Measurements from ENCODE around the gene CABP2. TPM values are rescaled to one million over a fixed set of nuclear protein-coding genes. Genes with fewer than 3 reads are reported as not detected.
A peak's percentile ranks its signal among the peaks of the same experiment; 100 is the strongest.
"Not testable (repeated sequence)": the region's sequence is repeated elsewhere in the genome, so short reads cannot be mapped to it uniquely, and the experiment has no call there.

The CABP2 gene
- total RNA-seq, 5 donors from 2014 or later (not counting 1 experiment from before 2014, with no cell fraction given) = not detected

- CTCF ChIA-PET = interaction anchor here in 1 of 2 donors (0.6 to 1.0 kb wide), 2 partner anchors 71 to 139 kb away, joined by 3 to 5 read pairs; no protein-coding TSS in a partner anchor
- no peaks in the 10 kb centered on the region for H3K27me3 Mint-ChIP-seq
- peak overlapping the region; percentile 86 to 98 (median 95) for H3K4me3 Mint-ChIP-seq
- peak overlapping the region; percentile 62 to 77 for H3K4me3 ChIP-seq (ENCODE audit: control insufficient read depth in 1 of 2, extremely low read depth in 1 of 2, low read length in 1 of 2)
- ATAC-seq (replicated peaks in 1 of 4) (peak in 1 of 4 experiments; percentile 13), DNase-seq (peak in 28 of 35 experiments; percentile 28 to 76 (median 52))
- POLR2A ChIA-PET = interaction anchor here in 1 of 2 donors (0.7 kb wide), 1 partner anchor 64 kb away, joined by 6 read pairs; no protein-coding TSS in a partner anchor
- peak overlapping the region; percentile 93 for H3K27ac ChIP-seq (ENCODE audit: low read length)
- H3K4me1 Mint-ChIP-seq = peaks cover 65 to 69% (median 66%) of the 10 kb centered on the region in 3 donors
- no peaks in the 10 kb centered on the region for H3K9me3 Mint-ChIP-seq
- no peaks in the 10 kb centered on the region for H3K27me3 ChIP-seq (replicated peaks in 1 of 2; ENCODE audit: control insufficient read depth in 2 of 2, extremely low read depth in 1 of 2, insufficient read depth in 2 of 2, low read length in 1 of 2)
- under 1% methylated on average over 8 of the region's 11 CpGs for WGBS (ENCODE audit: insufficient coverage)
- peaks cover 8 to 33% of the 10 kb centered on the region in 2 donors for H3K36me3 ChIP-seq (ENCODE audit: control insufficient read depth in 2 of 2, extremely low read depth in 1 of 2, insufficient read depth in 1 of 2, low read length in 1 of 2)
- H3K36me3 Mint-ChIP-seq = peaks cover 17% of the 10 kb centered on the region
- no peaks in the 10 kb centered on the region for H3K9me3 ChIP-seq
- H3K4me1 ChIP-seq (ENCODE audit: control insufficient read depth in 1 of 2, extremely low read depth in 1 of 2, insufficient read depth in 2 of 2, low read length in 2 of 2) = peaks cover 23 to 76% of the 10 kb centered on the region in 2 experiments
- H3K27ac Mint-ChIP-seq = peak overlapping the region; percentile 99
These were observed 38.4 kb downstream of the CABP2 start for GRCh38 chr11:67484847-67485311.

GRCh38 chr11:67483831-67484665 lies 39.2 kb downstream of the CABP2 start:
- ATAC-seq (replicated peaks in 1 of 4) (peak; percentile 44 to 65 (median 51)), DNase-seq (peak in 34 of 35 experiments; percentile 27 to 87 (median 65))
- Histone ChIP-seq H3K4me1 (ENCODE audit: control insufficient read depth in 1 of 2, extremely low read depth in 1 of 2, insufficient read depth in 2 of 2, low read length in 2 of 2) (peaks cover 23 to 71% of the 10 kb centered on the region in 2 experiments), H3K36me3 (ENCODE audit: control insufficient read depth in 2 of 2, extremely low read depth in 1 of 2, insufficient read depth in 1 of 2, low read length in 1 of 2) (peaks cover 4 to 24% of the 10 kb centered on the region in 2 donors), H3K27ac (ENCODE audit: low read length) (peak overlapping the region; percentile 93), H3K4me3 (ENCODE audit: control insufficient read depth in 1 of 2, extremely low read depth in 1 of 2, low read length in 1 of 2) (peak overlapping the region; percentile 62 to 77), H3K27me3 (replicated peaks in 1 of 2; ENCODE audit: control insufficient read depth in 2 of 2, extremely low read depth in 1 of 2, insufficient read depth in 2 of 2, low read length in 1 of 2) (no peaks in the 10 kb centered on the region), H3K9me3 (no peaks in the 10 kb centered on the region)
- Mint-ChIP-seq H3K9me3 (no peaks in the 10 kb centered on the region), H3K4me1 (peaks cover 60 to 64% (median 61%) of the 10 kb centered on the region in 3 donors), H3K4me3 (peak overlapping the region; percentile 86 to 98 (median 95)), H3K27ac (peak overlapping the region; percentile 99), H3K36me3 (peaks cover 13% of the 10 kb centered on the region), H3K27me3 (no peaks in the 10 kb centered on the region)
- WGBS (ENCODE audit: insufficient coverage) = 6% methylated on average over 13 of the region's 16 CpGs
- POLR2A ChIA-PET = no interaction called here
- CTCF ChIA-PET = interaction anchor here in 1 of 2 donors (0.6 kb wide), 1 partner anchor 116 kb away, joined by 5 read pairs; no protein-coding TSS in a partner anchor

GRCh38 chr11:67482827-67483798 lies 40.1 kb downstream of the CABP2 start, which contains the start of gene AIP:
TSS of gene AIP (plus strand) at chr11:67483026. CDS start at chr11:67483159, 133 bp downstream.
- Mint-ChIP-seq H3K36me3 (peaks cover 12% of the 10 kb centered on the region), H3K27ac (peak within 1 kb of the TSS; percentile 99), H3K4me3 (peak within 1 kb of the TSS; percentile 86 to 98 (median 95)), H3K9me3 (no peaks in the 10 kb centered on the region), H3K27me3 (no peaks in the 10 kb centered on the region), H3K4me1 (peaks cover 52 to 55% (median 54%) of the 10 kb centered on the region in 3 donors)
- H3K4me3 ChIP-seq (ENCODE audit: control insufficient read depth in 1 of 2, extremely low read depth in 1 of 2, low read length in 1 of 2) = peak within 1 kb of the TSS; percentile 62 to 77
- peak within 1 kb of the TSS; percentile 93 for H3K27ac ChIP-seq (ENCODE audit: low read length)
- ChIA-PET POLR2A (no interaction called here), CTCF (interaction anchor here in 1 of 2 donors (0.7 to 1.0 kb wide), 3 partner anchors 23 to 110 kb away, joined by 3 to 8 read pairs (median 4); partner anchors contain the start of genes CLCF1 and PPP1CA)
- no peaks in the 10 kb centered on the region for H3K27me3 ChIP-seq (replicated peaks in 1 of 2; ENCODE audit: control insufficient read depth in 2 of 2, extremely low read depth in 1 of 2, insufficient read depth in 2 of 2, low read length in 1 of 2)
- DNase-seq = peak; percentile 93 to 99 (median 97)
- H3K4me1 ChIP-seq (ENCODE audit: control insufficient read depth in 1 of 2, extremely low read depth in 1 of 2, insufficient read depth in 2 of 2, low read length in 2 of 2) = peaks cover 23 to 62% of the 10 kb centered on the region in 2 experiments
- H3K36me3 ChIP-seq (ENCODE audit: control insufficient read depth in 2 of 2, extremely low read depth in 1 of 2, insufficient read depth in 1 of 2, low read length in 1 of 2) = peaks cover 4 to 16% of the 10 kb centered on the region in 2 donors
- WGBS (ENCODE audit: insufficient coverage) = 1% methylated on average over 48 of the region's 60 CpGs
- peak; percentile 77 to 84 (median 83) for ATAC-seq (replicated peaks in 1 of 4)
- no peaks in the 10 kb centered on the region for H3K9me3 ChIP-seq

GRCh38 chr11:67482275-67482826 lies 40.9 kb downstream of the CABP2 start:
- Mint-ChIP-seq H3K27me3 (no peaks in the 10 kb centered on the region), H3K36me3 (peaks cover 5% of the 10 kb centered on the region), H3K27ac (peak overlapping the region; percentile 99), H3K4me3 (peak overlapping the region; percentile 86 to 98 (median 95)), H3K9me3 (no peaks in the 10 kb centered on the region), H3K4me1 (peaks cover 45 to 47% (median 47%) of the 10 kb centered on the region in 3 donors)
- CTCF ChIA-PET = interaction anchor here in 1 of 2 donors (0.7 to 1.0 kb wide), 4 partner anchors 14 to 109 kb away, joined by 3 to 8 read pairs (median 4); partner anchors contain the start of genes CLCF1 and PPP1CA
- POLR2A ChIA-PET = no interaction called here
- DNase-seq = no peak
- peak overlapping the region; percentile 62 to 77 for H3K4me3 ChIP-seq (ENCODE audit: control insufficient read depth in 1 of 2, extremely low read depth in 1 of 2, low read length in 1 of 2)
- no peaks in the 10 kb centered on the region for H3K9me3 ChIP-seq
- 22% methylated on average over 12 of the region's 19 CpGs for WGBS (ENCODE audit: insufficient coverage)
- peak; percentile 2 to 5 (median 4) for ATAC-seq (replicated peaks in 1 of 4)
- H3K4me1 ChIP-seq (ENCODE audit: control insufficient read depth in 1 of 2, extremely low read depth in 1 of 2, insufficient read depth in 2 of 2, low read length in 2 of 2) = peaks cover 23 to 54% of the 10 kb centered on the region in 2 experiments
- H3K36me3 ChIP-seq (ENCODE audit: control insufficient read depth in 2 of 2, extremely low read depth in 1 of 2, insufficient read depth in 1 of 2, low read length in 1 of 2) = peaks cover 4 to 8% of the 10 kb centered on the region in 2 donors
- no peaks in the 10 kb centered on the region for H3K27me3 ChIP-seq (replicated peaks in 1 of 2; ENCODE audit: control insufficient read depth in 2 of 2, extremely low read depth in 1 of 2, insufficient read depth in 2 of 2, low read length in 1 of 2)
- peak overlapping the region; percentile 93 for H3K27ac ChIP-seq (ENCODE audit: low read length)

- not testable (repeated sequence) for H3K27me3 Mint-ChIP-seq; H3K4me1 Mint-ChIP-seq; DNase-seq; H3K9me3 ChIP-seq; H3K4me3 ChIP-seq (ENCODE audit: control insufficient read depth in 1 of 2, extremely low read depth in 1 of 2, low read length in 1 of 2); H3K36me3 Mint-ChIP-seq; H3K27ac ChIP-seq (ENCODE audit: low read length); H3K27ac Mint-ChIP-seq; H3K27me3 ChIP-seq (replicated peaks in 1 of 2; ENCODE audit: control insufficient read depth in 2 of 2, extremely low read depth in 1 of 2, insufficient read depth in 2 of 2, low read length in 1 of 2); H3K4me3 Mint-ChIP-seq; H3K36me3 ChIP-seq (ENCODE audit: control insufficient read depth in 2 of 2, extremely low read depth in 1 of 2, insufficient read depth in 1 of 2, low read length in 1 of 2); ATAC-seq (replicated peaks in 1 of 4); H3K9me3 Mint-ChIP-seq
- POLR2A ChIA-PET = interaction anchor here in 1 of 2 donors (0.6 kb wide), 1 partner anchor 66 kb away, joined by 11 read pairs; no protein-coding TSS in a partner anchor
- H3K4me1 ChIP-seq (ENCODE audit: control insufficient read depth in 1 of 2, extremely low read depth in 1 of 2, insufficient read depth in 2 of 2, low read length in 2 of 2) = peaks cover 0 to 10% of the 10 kb centered on the region in 2 experiments
- CTCF ChIA-PET = interaction anchor here in 1 of 2 donors (0.7 kb wide), 1 partner anchor 48 kb away, joined by 8 read pairs; no protein-coding TSS in a partner anchor
- WGBS (ENCODE audit: insufficient coverage) = no CpG with 5 or more reads among the region's 16 CpGs
These were observed 45.7 kb downstream of the CABP2 start for GRCh38 chr11:67477344-67478050.
